BLaER1 treated with 17β-estradiol and CSF1 and Interleukin-3, amounts not matched to agents 10 nM and 100 nM (cell line): Measurements from ENCODE around the gene RNF14.
A peak's percentile ranks its signal among the peaks of the same experiment; 100 is the strongest.
"Not testable (repeated sequence)": the region's sequence is repeated elsewhere in the genome, so short reads cannot be mapped to it uniquely, and the experiment has no call there.

Experiments
- H3K27ac ChIP-seq, 11 experiments: shearing (Covaris generic); formaldehyde crosslinking; 2 replicates each; pipeline ENCODE4 v1.8.1; 2022
- H3K27me3 ChIP-seq, 11 experiments: shearing (Covaris generic); formaldehyde crosslinking; 2 replicates each; pipeline ENCODE4 v1.8.1; 2022
- H3K36me3 ChIP-seq, 11 experiments: shearing (Covaris generic); formaldehyde crosslinking; 2 replicates each; pipeline ENCODE4 v1.8.1; 2022
- H3K4me1 ChIP-seq, 10 experiments: shearing (Covaris generic); formaldehyde crosslinking; 2 replicates each; pipeline ENCODE4 v1.8.1; 2022
- H3K4me2 ChIP-seq, 11 experiments: shearing (Covaris generic); formaldehyde crosslinking; 2 replicates each; pipeline ENCODE4 v1.8.1; 2022
- H3K4me3 ChIP-seq, 10 experiments: shearing (Covaris generic); formaldehyde crosslinking; 2 replicates each; pipeline ENCODE4 v1.8.1; 2022
- H3K9ac ChIP-seq, 11 experiments: shearing (Covaris generic); formaldehyde crosslinking; 2 replicates each; pipeline ENCODE4 v1.8.1; 2022
- H3K9me3 ChIP-seq, 11 experiments: shearing (Covaris generic); formaldehyde crosslinking; replicated peaks in 1 of 11; 2 replicates each; pipeline ENCODE4 v1.8.1; 2022
- H4K20me1 ChIP-seq, 11 experiments: shearing (Covaris generic); formaldehyde crosslinking; 2 replicates each; pipeline ENCODE4 v1.8.1; 2022
- Cebpa-rat ChIP-seq, 11 experiments: shearing (Covaris generic); IDR thresholded peaks; 2 replicates each; pipeline ENCODE4 v1.8.1; 2022

Gene RNF14, protein sequence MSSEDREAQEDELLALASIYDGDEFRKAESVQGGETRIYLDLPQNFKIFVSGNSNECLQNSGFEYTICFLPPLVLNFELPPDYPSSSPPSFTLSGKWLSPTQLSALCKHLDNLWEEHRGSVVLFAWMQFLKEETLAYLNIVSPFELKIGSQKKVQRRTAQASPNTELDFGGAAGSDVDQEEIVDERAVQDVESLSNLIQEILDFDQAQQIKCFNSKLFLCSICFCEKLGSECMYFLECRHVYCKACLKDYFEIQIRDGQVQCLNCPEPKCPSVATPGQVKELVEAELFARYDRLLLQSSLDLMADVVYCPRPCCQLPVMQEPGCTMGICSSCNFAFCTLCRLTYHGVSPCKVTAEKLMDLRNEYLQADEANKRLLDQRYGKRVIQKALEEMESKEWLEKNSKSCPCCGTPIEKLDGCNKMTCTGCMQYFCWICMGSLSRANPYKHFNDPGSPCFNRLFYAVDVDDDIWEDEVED

DNA sequence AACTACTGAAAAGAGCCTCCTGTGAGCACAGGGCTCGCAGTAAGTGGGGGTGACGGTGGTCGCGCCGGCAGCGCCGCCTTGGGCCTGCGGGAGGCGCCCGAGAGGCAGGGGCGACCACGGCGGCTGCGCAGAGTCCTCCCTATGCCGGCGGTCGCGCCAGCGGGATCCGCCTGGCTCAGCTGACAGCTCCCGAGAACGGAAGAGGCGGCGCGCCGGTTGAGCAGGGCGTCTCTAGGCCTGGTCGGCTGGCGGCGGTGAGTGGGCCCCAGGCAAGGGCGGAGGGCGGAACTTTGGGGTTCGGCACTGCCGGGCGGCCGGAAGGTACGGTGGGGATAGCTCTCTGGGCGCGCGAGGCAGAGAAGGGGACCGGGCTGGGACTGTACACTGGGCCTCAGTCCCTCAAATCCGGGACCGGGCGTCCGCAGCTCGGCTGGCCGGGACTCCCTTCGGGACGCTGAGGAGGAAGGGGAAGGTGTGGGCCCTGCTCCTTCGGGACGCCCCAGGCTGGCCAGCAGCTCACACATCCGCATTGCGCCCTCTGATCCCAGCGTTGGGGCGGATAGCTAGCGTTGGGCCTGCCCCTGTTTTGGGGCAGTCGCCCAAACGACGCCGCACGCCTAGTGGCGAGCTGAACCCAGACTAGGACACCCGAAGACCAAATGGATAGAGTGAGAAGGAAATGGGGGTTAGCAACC is at the start of gene RNF14:
Gene RNF14 (plus strand): TSS at position 192 of the 695 bp plus-strand sequence. CDS start 4,484 bp downstream, outside the sequence.
- H3K9ac ChIP-seq = peak within 1 kb of the TSS; percentile 87 to 99 (median 95)
- peaks cover 0 to 22% (median 0%) of the 10 kb centered on the region in 11 experiments; a peak in 4 of 22 replicates for H4K20me1 ChIP-seq
- H3K27ac ChIP-seq = peak within 1 kb of the TSS; percentile 91 to 98 (median 96)

DNA sequence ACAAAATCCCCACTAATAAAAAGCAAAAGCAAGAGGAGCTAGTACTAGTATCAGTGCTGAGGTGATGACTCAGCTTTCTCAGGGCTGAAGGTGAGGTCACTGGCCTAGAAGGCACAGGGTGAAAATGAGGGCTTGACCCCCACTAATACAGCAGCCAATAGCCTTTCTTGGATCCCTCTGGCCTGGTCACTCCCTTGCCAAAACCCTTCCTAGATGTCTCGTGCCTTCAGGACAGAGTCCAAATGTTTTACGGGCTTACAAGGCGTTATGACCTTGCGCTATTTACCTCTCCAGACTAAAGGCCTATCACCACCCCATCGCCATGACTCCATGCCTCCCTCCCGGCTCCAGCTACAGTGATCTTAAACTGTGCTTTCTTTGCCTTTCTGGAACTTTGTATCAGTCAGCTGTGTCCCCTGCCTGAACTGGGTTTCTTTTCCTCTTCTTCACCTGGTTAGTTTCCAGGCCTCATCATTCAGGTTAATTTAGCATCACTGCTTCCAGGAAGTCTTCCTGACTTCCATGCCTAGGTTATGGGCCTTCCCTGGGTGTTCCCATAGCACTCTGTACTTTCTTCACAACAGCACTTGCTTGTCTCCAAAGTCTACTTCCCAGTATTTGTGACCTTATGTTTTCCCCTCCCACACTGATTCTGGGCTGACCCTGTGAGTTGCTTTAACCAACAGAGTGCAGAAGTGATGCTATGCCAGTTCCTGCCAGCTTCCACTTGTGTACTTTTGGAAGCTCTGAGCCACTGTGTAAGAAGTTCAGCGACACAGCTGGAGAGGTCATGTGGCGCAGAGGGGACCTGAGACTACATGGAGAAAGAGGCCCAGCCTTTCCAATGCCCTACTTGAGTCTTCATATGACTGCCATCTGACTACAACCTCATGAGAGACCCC is 49.4 kb upstream of the RNF14 start:
- Histone ChIP-seq H3K4me3 (no peak overlapping the region), H3K27ac (no peak overlapping the region), H3K36me3 (peaks cover 0 to 1% (median 0%) of the 10 kb centered on the region in 11 experiments; a peak in 2 of 22 replicates), H3K4me1 (peaks cover 14 to 45% (median 17%) of the 10 kb centered on the region in 10 experiments), H3K27me3 (peaks cover 2 to 13% (median 8%) of the 10 kb centered on the region in 11 experiments; a peak in 21 of 22 replicates), H3K9me3 (no peaks in the 10 kb centered on the region), H3K4me2 (peak overlapping the region in 2 of 11 experiments; percentile 16 to 21; a peak in 3 of 22 replicates), H4K20me1 (peaks cover 0 to 5% (median 3%) of the 10 kb centered on the region in 11 experiments; a peak in 10 of 22 replicates), H3K9ac (no peak overlapping the region)
- no peak for TF ChIP-seq Cebpa-rat (IDR thresholded peaks at IDR 0.05)

More for the DNA sequence above, at the start of gene RNF14:
- Histone ChIP-seq H3K4me1 (peaks cover 22 to 31% (median 24%) of the 10 kb centered on the region in 10 experiments), H3K27me3 (no peaks in the 10 kb centered on the region), H3K9me3 (no peaks in the 10 kb centered on the region), H3K4me3 (peak within 1 kb of the TSS; percentile 58 to 86 (median 73)), H3K4me2 (peak within 1 kb of the TSS; percentile 76 to 94 (median 89)), H3K36me3 (peaks cover 20 to 31% (median 30%) of the 10 kb centered on the region in 11 experiments)
- no peak for TF ChIP-seq Cebpa-rat (IDR thresholded peaks at IDR 0.05)

DNA sequence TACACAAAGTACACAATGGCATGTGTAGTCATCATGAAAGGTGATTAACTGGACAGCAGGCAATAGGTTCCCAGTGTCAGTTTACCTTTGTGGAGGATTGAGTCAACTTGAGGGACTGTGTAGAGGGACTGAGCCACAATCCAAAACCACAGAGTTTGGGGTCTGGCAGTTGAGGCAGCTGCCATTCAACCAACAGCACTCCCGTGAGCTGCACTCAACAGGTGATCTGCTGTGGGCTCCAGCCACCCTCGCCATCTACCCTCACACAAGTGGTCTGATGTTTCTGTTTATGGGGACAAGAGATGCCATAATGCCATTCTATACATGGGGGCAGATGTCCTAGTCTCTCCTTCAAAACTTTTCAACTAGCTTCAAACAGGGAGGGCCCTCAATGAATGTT is 48.1 kb upstream of the RNF14 start:
- Histone ChIP-seq H3K4me1 (peaks cover 17 to 54% (median 24%) of the 10 kb centered on the region in 10 experiments), H4K20me1 (peaks cover 0 to 13% (median 6%) of the 10 kb centered on the region in 11 experiments; a peak in 10 of 22 replicates), H3K27me3 (no peaks in the 10 kb centered on the region; a peak in 1 of 22 replicates), H3K4me3 (no peak overlapping the region), H3K27ac (no peak overlapping the region), H3K9me3 (no peaks in the 10 kb centered on the region), H3K9ac (no peak overlapping the region), H3K36me3 (peaks cover 7 to 14% (median 8%) of the 10 kb centered on the region in 11 experiments; a peak in 21 of 22 replicates), H3K4me2 (no peak overlapping the region)
- no peak for TF ChIP-seq Cebpa-rat (IDR thresholded peaks at IDR 0.05)

DNA sequence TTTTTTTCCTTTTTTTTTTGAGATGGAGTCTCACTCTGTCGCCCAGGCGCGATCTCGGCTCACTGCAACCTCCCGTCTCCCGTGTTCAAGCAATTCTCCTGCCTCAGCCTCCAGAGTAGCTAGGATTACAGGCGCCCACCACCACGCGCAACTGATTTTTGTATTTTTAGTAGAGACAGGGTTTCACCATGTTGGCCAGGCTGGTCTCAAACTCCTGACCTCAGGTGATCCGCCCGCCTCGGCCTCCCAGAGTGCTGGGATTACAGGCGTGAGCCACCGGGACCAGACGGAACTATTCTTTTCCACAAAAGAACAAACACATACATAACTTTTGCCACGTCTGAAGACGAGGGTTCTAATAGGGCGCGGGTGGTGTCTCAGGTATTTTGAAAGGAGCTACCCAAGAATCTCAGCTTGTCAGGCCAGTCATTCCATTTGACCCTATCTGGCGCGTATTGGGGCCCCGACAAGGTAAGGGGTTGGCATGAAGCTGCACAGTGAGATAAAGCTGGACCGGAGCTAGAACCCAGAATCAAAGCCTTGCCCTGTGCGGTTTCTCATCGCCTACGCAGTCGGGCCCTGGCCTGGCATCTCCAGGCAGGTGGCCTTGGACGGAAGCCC is 46.0 kb upstream of the RNF14 start:
- not testable (repeated sequence) for H3K27me3 ChIP-seq, H3K9me3 ChIP-seq
- peak overlapping the region; percentile 87 to 97 (median 95) for H3K27ac ChIP-seq
- H3K4me2 ChIP-seq = peak overlapping the region; percentile 86 to 99 (median 95)
- peaks cover 6 to 34% (median 20%) of the 10 kb centered on the region in 11 experiments; a peak in 15 of 22 replicates for H4K20me1 ChIP-seq
- peak overlapping the region; percentile 61 to 78 (median 68) for H3K4me3 ChIP-seq
- peak overlapping the region; percentile 88 to 95 (median 93) for H3K9ac ChIP-seq
- peaks cover 29 to 36% (median 30%) of the 10 kb centered on the region in 11 experiments for H3K36me3 ChIP-seq
- H3K4me1 ChIP-seq = peaks cover 19 to 51% (median 28%) of the 10 kb centered on the region in 10 experiments

DNA sequence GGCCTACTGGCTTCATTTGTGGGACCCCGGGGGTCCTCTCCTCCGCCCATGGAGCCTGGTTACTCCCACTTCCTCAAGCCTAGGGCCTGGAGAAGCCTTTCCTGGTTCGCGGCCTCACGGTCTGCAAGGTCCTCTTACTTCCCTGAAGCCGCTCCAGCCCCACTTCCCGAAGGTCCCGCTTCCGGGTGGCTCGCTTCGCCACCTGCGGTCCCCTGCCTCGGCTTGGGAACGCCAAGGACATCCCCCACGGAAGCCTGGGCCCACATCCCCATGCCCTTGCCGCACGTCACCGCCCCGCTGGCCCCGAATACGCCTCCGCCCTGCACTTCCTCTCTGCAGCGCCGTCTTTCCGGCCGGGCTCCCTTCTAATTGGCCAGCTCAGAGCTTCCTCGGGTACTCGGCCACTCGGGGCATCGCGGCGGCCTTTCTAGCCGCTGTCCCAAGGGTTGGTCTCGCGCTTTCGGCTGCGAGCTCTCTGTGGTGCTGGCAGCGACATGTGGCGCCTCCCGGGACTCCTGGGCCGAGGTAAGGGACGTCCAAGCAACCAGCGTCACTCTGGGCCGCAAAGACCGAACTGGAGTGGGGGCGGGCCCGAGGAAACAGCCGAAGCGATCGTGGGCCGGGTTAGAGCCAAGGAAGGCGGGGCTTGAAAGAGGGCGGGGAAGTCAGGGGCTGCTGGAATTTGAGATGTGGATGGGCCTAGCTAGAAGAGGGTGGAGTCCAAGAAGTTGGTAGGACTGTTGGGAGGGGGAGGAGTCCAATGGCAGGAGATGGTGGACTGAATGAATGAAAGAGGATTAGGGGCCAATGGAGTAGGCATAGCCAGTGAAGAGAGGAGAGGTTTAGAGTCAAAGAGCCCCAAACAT is 45.2 kb upstream of the RNF14 start, which contains the start of gene DELE1:
Gene DELE1 (plus strand): TSS at position 424 of the 866 bp plus-strand sequence. CDS start 71 bp downstream, at position 495.
- Histone ChIP-seq H3K27me3 (no peaks in the 10 kb centered on the region), H3K9me3 (no peaks in the 10 kb centered on the region), H4K20me1 (peaks cover 6 to 41% (median 23%) of the 10 kb centered on the region in 11 experiments; a peak in 15 of 22 replicates), H3K27ac (peak within 1 kb of the TSS; percentile 87 to 97 (median 95)), H3K4me1 (peaks cover 19 to 55% (median 28%) of the 10 kb centered on the region in 10 experiments), H3K4me3 (peak within 1 kb of the TSS; percentile 61 to 78 (median 68)), H3K36me3 (peaks cover 36 to 44% (median 37%) of the 10 kb centered on the region in 11 experiments), H3K4me2 (peak within 1 kb of the TSS; percentile 88 to 99 (median 95)), H3K9ac (peak within 1 kb of the TSS; percentile 88 to 95 (median 93))
- TF ChIP-seq Cebpa-rat (IDR thresholded peaks at IDR 0.05) = no peak

DNA sequence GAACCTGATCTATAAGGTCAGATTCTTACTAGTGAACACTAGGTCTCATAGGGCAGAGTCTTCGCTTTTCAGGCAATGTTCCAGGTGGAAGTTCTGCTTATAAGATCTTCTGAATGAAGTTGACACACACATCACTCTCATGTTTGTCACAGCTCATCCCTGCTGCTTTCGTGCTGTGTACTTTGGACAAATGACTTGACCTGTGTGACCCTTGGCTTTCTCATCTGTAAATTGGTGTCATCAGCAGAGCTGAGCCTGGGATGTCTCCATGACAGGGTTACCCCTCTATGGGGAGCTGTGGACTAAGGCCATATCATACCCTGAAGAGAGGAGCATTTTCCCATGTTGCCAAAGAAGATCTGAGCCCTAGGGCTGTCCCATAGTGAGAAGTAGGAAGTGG is 42.5 kb upstream of the RNF14 start:
- H3K4me1 ChIP-seq = peaks cover 19 to 50% (median 25%) of the 10 kb centered on the region in 10 experiments
- no peak for TF ChIP-seq Cebpa-rat (IDR thresholded peaks at IDR 0.05)
- H3K9ac ChIP-seq = peak overlapping the region in 2 of 11 experiments; percentile 3 to 10; a peak in 4 of 22 replicates
- H3K27ac ChIP-seq = no peak overlapping the region
- no peaks in the 10 kb centered on the region for H3K27me3 ChIP-seq
- H3K36me3 ChIP-seq = peaks cover 64 to 71% (median 65%) of the 10 kb centered on the region in 11 experiments
- 0 out of 22 replicates have a peak overlapping the region, but pooled peaks of 1 of the 11 experiments have one; percentile 2 for H3K4me2 ChIP-seq
- peaks cover 6 to 49% (median 23%) of the 10 kb centered on the region in 11 experiments; a peak in 15 of 22 replicates for H4K20me1 ChIP-seq
- no peaks in the 10 kb centered on the region for H3K9me3 ChIP-seq
- H3K4me3 ChIP-seq = no peak overlapping the region

DNA sequence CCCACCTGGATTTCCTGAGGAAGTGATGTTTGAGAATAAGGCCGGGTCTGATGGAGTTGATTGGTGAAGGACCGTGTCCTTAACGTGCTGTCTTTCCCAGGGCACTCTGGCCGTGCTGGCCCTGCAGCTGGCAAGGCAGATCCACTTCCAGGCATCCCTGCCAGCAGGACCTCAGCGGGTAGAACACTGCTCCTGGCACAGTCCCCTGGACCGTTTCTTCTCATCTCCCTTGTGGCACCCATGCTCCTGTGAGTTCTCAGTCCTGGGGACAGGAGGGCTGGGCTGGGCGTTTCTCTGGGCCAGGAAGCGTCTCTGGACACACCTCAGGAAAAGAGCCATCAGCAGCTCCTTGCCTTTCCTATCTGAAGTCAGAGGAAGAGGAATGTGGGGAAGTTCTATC is 40.9 kb upstream of the RNF14 start:
- TF ChIP-seq Cebpa-rat (IDR thresholded peaks at IDR 0.05) = no peak
- Histone ChIP-seq H3K4me3 (no peak overlapping the region), H3K9ac (0 out of 22 replicates have a peak overlapping the region, but pooled peaks of 1 of the 11 experiments have one; percentile 3), H3K27ac (no peak overlapping the region), H3K36me3 (peaks cover 79 to 87% (median 81%) of the 10 kb centered on the region in 11 experiments), H3K4me2 (no peak overlapping the region), H3K4me1 (peaks cover 11 to 43% (median 18%) of the 10 kb centered on the region in 10 experiments), H3K9me3 (no peaks in the 10 kb centered on the region), H4K20me1 (peaks cover 6 to 65% (median 26%) of the 10 kb centered on the region in 11 experiments; a peak in 15 of 22 replicates), H3K27me3 (no peaks in the 10 kb centered on the region)
